GM18870 (cell line): Measurements from ENCODE around the gene NELFE.
"Not testable (repeated sequence)": the region's sequence is repeated elsewhere in the genome, so short reads cannot be mapped to it uniquely, and the experiment has no call there.

Experiments used
- ATAC-seq: cut with Tn5 transposase; IDR thresholded peaks from one replicate; pipeline ENCODE4 v1.9.1; 2021; ENCODE audit warnings: moderate library complexity; ENCODE audit not compliant: unreplicated experiment

The NELFE gene

GRCh38 chr6:31958741-31959739 is at the start of gene NELFE, which contains the start of gene SKIC2:
Gene NELFE, minus strand, starts transcription at chr6:31958971. Its CDS starts 525 bp downstream, at chr6:31958446.
Gene SKIC2, plus strand, starts transcription at chr6:31959175. Its CDS starts 18 bp downstream, at chr6:31959193.
- peak; percentile 79 for ATAC-seq

- not testable (repeated sequence) for ATAC-seq
These were observed 49.3 kb upstream of the NELFE start for GRCh38 chr6:32008037-32008436.

- not testable (repeated sequence) for ATAC-seq
These were observed 48.3 kb upstream of the NELFE start for GRCh38 chr6:32007086-32007485.

GRCh38 chr6:32005991-32006529 is 47.3 kb upstream of the NELFE start:
- ATAC-seq = not testable (repeated sequence)

GRCh38 chr6:32005538-32005880 is 46.7 kb upstream of the NELFE start:
- not testable (repeated sequence) for ATAC-seq

GRCh38 chr6:32004864-32005537 is 46.2 kb upstream of the NELFE start:
- ATAC-seq = not testable (repeated sequence)

- not testable (repeated sequence) for ATAC-seq
These were observed 45.6 kb upstream of the NELFE start for GRCh38 chr6:32004393-32004792.

- ATAC-seq = not testable (repeated sequence)
These were observed 44.5 kb upstream of the NELFE start for GRCh38 chr6:32003301-32003700.

- not testable (repeated sequence) for ATAC-seq
These were observed 43.9 kb upstream of the NELFE start for GRCh38 chr6:32002546-32003268.

GRCh38 chr6:31996385-31996784 is 37.6 kb upstream of the NELFE start:
- not testable (repeated sequence) for ATAC-seq

- ATAC-seq = not testable (repeated sequence)
These were observed 35.6 kb upstream of the NELFE start for GRCh38 chr6:31994421-31994820.

GRCh38 chr6:31989363-31989762 is 30.6 kb upstream of the NELFE start:
- ATAC-seq = not testable (repeated sequence)

- ATAC-seq = not testable (repeated sequence)
These were observed 23.0 kb upstream of the NELFE start, which contains the start of gene C4A for GRCh38 chr6:31981744-31982143. Gene C4A, plus strand, starts transcription at chr6:31982057. Its CDS starts 51 bp downstream, at chr6:31982108.

- ATAC-seq = not testable (repeated sequence)
These were observed 22.2 kb upstream of the NELFE start for GRCh38 chr6:31980998-31981397.

GRCh38 chr6:31980195-31980876 is 21.6 kb upstream of the NELFE start:
- ATAC-seq = not testable (repeated sequence)

- no peak for ATAC-seq
These were observed 20.6 kb upstream of the NELFE start for GRCh38 chr6:31979238-31979898.

- ATAC-seq = no peak
These were observed 20.1 kb upstream of the NELFE start for GRCh38 chr6:31978831-31979230.

- ATAC-seq = no peak
These were observed 19.2 kb upstream of the NELFE start for GRCh38 chr6:31977816-31978431.

- not testable (repeated sequence) for ATAC-seq
These were observed 17.3 kb upstream of the NELFE start for GRCh38 chr6:31976065-31976464.
